Activated T-helper 1 cell treated with anti-CD3 and anti-CD28 coated beads, Interleukin-2, amount 50 U/mL, for 16 hours (primary cell): Measurements from ENCODE around the gene LAX1.
"Not testable (repeated sequence)": the region's sequence is repeated elsewhere in the genome, so short reads cannot be mapped to it uniquely, and the experiment has no call there.

Source experiments
- DNase-seq, 2 donors: peaks; one replicate each; pipeline ENCODE4 v3.0.0-alpha.2; 2020; ENCODE audit warnings: low read depth in 1 of 2, low spot score in 1 of 2

The LAX1 gene

GRCh38 chr1:203764105-203765028 is 616 bp upstream of the LAX1 start:
- DNase-seq, result no peak

- no peak for DNase-seq
Observed at GRCh38 chr1:203768256-203768655, 3.3 kb downstream of the LAX1 start.

GRCh38 chr1:203769505-203770343 is 4.7 kb downstream of the LAX1 start:
- no peak for DNase-seq

- no peak for DNase-seq
Observed at GRCh38 chr1:203771901-203772301, 6.9 kb downstream of the LAX1 start.

- DNase-seq, result no peak
Observed at GRCh38 chr1:203772836-203773235, 7.9 kb downstream of the LAX1 start.

GRCh38 chr1:203776636-203777035 is 11.7 kb downstream of the LAX1 start:
- no peak for DNase-seq

GRCh38 chr1:203777596-203777995 is 12.6 kb downstream of the LAX1 start:
- no peak for DNase-seq

GRCh38 chr1:203778146-203778545 is 13.2 kb downstream of the LAX1 start:
- DNase-seq, result no peak

GRCh38 chr1:203778789-203779188 is 13.8 kb downstream of the LAX1 start:
- DNase-seq, result no peak

- DNase-seq, result no peak
Observed at GRCh38 chr1:203781962-203782361, 17.0 kb downstream of the LAX1 start.

- no peak for DNase-seq
Observed at GRCh38 chr1:203789966-203790365, 25.0 kb downstream of the LAX1 start.

- no peak for DNase-seq
Observed at GRCh38 chr1:203791498-203791897, 26.5 kb downstream of the LAX1 start.

- no peak for DNase-seq
Observed at GRCh38 chr1:203792486-203792885, 27.5 kb downstream of the LAX1 start.

GRCh38 chr1:203793561-203793960 is 28.6 kb downstream of the LAX1 start:
- DNase-seq, result not testable (repeated sequence)

- no peak for DNase-seq
Observed at GRCh38 chr1:203794764-203795440, 29.9 kb downstream of the LAX1 start.

GRCh38 chr1:203795441-203796235 is 30.7 kb downstream of the LAX1 start, which contains the start of the genes ZBED6 and ZC3H11A:
Gene ZBED6, plus strand, starts transcription at chr1:203795623. Its CDS starts 1,900 bp downstream, at chr1:203797523.
Gene ZC3H11A, plus strand, starts transcription at chr1:203795623. Its CDS starts 21,448 bp downstream, at chr1:203817071.
- DNase-seq, result peak; percentile 97

- DNase-seq, result no peak
Observed at GRCh38 chr1:203796236-203796605, 31.2 kb downstream of the LAX1 start.

GRCh38 chr1:203797216-203797615 is 32.2 kb downstream of the LAX1 start:
- DNase-seq, result no peak

GRCh38 chr1:203797948-203798655 is 33.1 kb downstream of the LAX1 start:
- DNase-seq, result no peak

- DNase-seq, result no peak
Observed at GRCh38 chr1:203799157-203799556, 34.2 kb downstream of the LAX1 start.
